Ovary (tissue), 3 donors: Measurements from ENCODE around the gene ERRFI1.

Source experiments
- POLR2A ChIP-seq: fragments of 450-650 bp; IDR thresholded peaks from one replicate; pipeline ENCODE4 v1.6.1; 2017; ENCODE audit warnings: antibody characterized with exemption, mild to moderate bottlenecking, moderate library complexity
- TF ChIP-seq, protein P1 (sequence below), 3 donors: fragments of 450-650 bp in 2 of 3; fragments of 200-600 bp in 1 of 3; IDR thresholded peaks; one replicate each; pipeline versions ENCODE4 v1.5.1 to v1.8.0; 2016 to 2022; ENCODE audit warnings: antibody characterized with exemption in 3 of 3, mild to moderate bottlenecking in 1 of 3
- donor health status: DM: no; HTN: no; CAD: no.

DNA sequence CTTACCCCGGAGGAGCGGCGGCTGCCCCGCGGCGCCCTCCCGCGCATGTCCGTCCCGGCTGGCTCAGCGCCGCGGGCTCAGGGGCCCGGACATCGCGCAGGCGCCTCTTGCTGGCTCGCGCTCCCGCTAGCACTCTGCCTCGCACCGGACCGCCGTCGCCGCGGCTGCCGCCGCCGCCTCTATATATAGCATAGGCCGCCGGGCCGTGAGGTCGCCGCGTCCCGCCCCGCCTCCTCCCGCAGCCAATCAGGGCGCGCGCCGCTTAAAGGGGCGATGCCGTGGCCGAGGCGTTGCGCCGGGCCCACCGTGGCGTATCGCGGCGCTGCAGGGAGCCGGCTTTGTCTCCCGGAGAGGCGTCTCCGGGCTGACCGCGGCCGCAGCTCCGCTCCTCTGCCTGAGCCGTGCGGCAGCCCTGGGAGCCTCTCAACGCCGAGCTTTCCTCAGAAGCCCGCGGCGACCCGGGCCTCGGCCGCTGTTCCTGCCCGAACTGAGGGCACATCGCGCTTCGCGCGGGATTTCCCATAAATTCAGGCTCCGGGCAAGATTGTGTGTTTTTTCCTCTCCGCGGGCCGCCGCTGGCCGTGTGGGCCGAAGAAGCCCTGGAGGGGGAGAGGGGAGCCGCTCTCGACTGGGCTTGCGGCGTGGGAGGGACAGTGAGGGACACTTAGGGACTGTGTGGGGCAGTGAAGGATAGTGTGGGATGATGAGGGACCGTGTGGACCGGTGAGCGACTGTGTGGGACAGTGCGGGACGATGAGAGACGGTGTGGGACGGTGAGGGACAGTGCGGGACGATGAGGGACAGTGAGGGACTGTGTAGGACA, at the start of gene ERRFI1:
- TF ChIP-seq, protein P1, sequence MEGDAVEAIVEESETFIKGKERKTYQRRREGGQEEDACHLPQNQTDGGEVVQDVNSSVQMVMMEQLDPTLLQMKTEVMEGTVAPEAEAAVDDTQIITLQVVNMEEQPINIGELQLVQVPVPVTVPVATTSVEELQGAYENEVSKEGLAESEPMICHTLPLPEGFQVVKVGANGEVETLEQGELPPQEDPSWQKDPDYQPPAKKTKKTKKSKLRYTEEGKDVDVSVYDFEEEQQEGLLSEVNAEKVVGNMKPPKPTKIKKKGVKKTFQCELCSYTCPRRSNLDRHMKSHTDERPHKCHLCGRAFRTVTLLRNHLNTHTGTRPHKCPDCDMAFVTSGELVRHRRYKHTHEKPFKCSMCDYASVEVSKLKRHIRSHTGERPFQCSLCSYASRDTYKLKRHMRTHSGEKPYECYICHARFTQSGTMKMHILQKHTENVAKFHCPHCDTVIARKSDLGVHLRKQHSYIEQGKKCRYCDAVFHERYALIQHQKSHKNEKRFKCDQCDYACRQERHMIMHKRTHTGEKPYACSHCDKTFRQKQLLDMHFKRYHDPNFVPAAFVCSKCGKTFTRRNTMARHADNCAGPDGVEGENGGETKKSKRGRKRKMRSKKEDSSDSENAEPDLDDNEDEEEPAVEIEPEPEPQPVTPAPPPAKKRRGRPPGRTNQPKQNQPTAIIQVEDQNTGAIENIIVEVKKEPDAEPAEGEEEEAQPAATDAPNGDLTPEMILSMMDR (IDR thresholded peaks at IDR 0.05): peak in 2 of 3 donors; percentile 36 to 37
- peak; percentile 99 for TF ChIP-seq POLR2A
